Spinal cord (tissue), 10 donors: Measurements from ENCODE around the gene ZCCHC14. TPM values are rescaled to one million over a fixed set of nuclear protein-coding genes. Genes with fewer than 3 reads are reported as not detected.
"Not testable (repeated sequence)": the region's sequence is repeated elsewhere in the genome, so short reads cannot be mapped to it uniquely, and the experiment has no call there.

ENCODE experiments used
- DNase-seq, 6 donors: peaks; one replicate each; pipeline versions ENCODE4 v3.0.0 to v3.0.0-alpha.2; 2013 to 2015; ENCODE audit warnings: low spot score in 6 of 6, low read depth in 4 of 6
- H3K27ac ChIP-seq: one replicate; pipeline ENCODE4 v1.5.1; 2013; ENCODE audit warnings: low read depth, low read length, control low read depth
- H3K27me3 ChIP-seq: one replicate; pipeline ENCODE4 v1.6.1; 2013; ENCODE audit warnings: low read length; ENCODE audit not compliant: control insufficient read depth, insufficient read depth
- H3K36me3 ChIP-seq: one replicate; pipeline ENCODE4 v1.6.1; 2013; ENCODE audit warnings: low read length; ENCODE audit not compliant: control insufficient read depth, insufficient read depth
- H3K4me1 ChIP-seq: one replicate; pipeline ENCODE4 v1.6.1; 2013; ENCODE audit warnings: low read length; ENCODE audit not compliant: control insufficient read depth, insufficient read depth
- H3K4me3 ChIP-seq: one replicate; pipeline ENCODE4 v1.5.1; 2013; ENCODE audit warnings: low read depth, low read length, control low read depth
- H3K9me3 ChIP-seq: one replicate; pipeline ENCODE4 v1.6.1; 2013; ENCODE audit warnings: low read length; ENCODE audit not compliant: control insufficient read depth, insufficient read depth
- WGBS: methylation state at CpG from one replicate; pipeline ENCODE4 v1.1.5; 2013; ENCODE audit warnings: missing lambda C conversion rate; ENCODE audit not compliant: insufficient coverage; 5-methylcytosine and 5-hydroxymethylcytosine counted together
- polyA plus RNA-seq, 2 donors: library from polyadenylated mRNA; unstranded; fragments of 120-200 nt; gene quantifications; one replicate each; pipeline ENCODE4 v1.2.1, GENCODE V29; 2013; ENCODE audit not compliant: insufficient read length in 2 of 2
- total RNA-seq, 2 donors: library from RNA; depleted of rRNA in 1 of 2; stranded (reverse); fragments of 120-200 nt in 1 of 2; fragments of >200 nt in 1 of 2; gene quantifications; one replicate each; pipeline versions ENCODE4 v1.2.3 to v1.2.4, GENCODE V29; 2013 to 2014
- donor health status: healthy.

ZCCHC14 gene
- total and polyA plus RNA-seq, 4 donors: 16.8 to 43.5 (median 27.2) TPM

- no peak overlapping the region for H3K4me3 ChIP-seq
- WGBS: 67% methylated on average over 1 of the region's 6 CpGs
- DNase-seq: no peak
Observed at GRCh38 chr16:87526238-87526947, 33.6 kb upstream of the ZCCHC14 start.

GRCh38 chr16:87525352-87525751 is 32.5 kb upstream of the ZCCHC14 start:
- 100% methylated on average over 1 of the region's 4 CpGs for WGBS
- Histone ChIP-seq H3K27ac (no peak overlapping the region), H3K4me1 (no peaks in the 10 kb centered on the region), H3K27me3 (no peaks in the 10 kb centered on the region), H3K36me3 (no peaks in the 10 kb centered on the region), H3K9me3 (peaks cover 3% of the 10 kb centered on the region), H3K4me3 (no peak overlapping the region)
- DNase-seq: no peak

More at GRCh38 chr16:87526238-87526947, 33.6 kb upstream of the ZCCHC14 start:
- H3K27ac ChIP-seq: no peak overlapping the region
- H3K9me3 ChIP-seq: peaks cover 3% of the 10 kb centered on the region
- no peaks in the 10 kb centered on the region for H3K27me3 ChIP-seq
- no peaks in the 10 kb centered on the region for H3K4me1 ChIP-seq
- no peaks in the 10 kb centered on the region for H3K36me3 ChIP-seq

- 89% methylated on average over 4 of the region's 4 CpGs for WGBS
- Histone ChIP-seq H3K4me1 (no peaks in the 10 kb centered on the region), H3K9me3 (peaks cover 3% of the 10 kb centered on the region), H3K4me3 (no peak overlapping the region), H3K36me3 (no peaks in the 10 kb centered on the region), H3K27me3 (no peaks in the 10 kb centered on the region), H3K27ac (no peak overlapping the region)
- DNase-seq: no peak
Observed at GRCh38 chr16:87524407-87524806, 31.6 kb upstream of the ZCCHC14 start.

GRCh38 chr16:87523605-87524004 is 30.8 kb upstream of the ZCCHC14 start:
- DNase-seq, H3K27ac ChIP-seq, H3K4me1 ChIP-seq, H3K9me3 ChIP-seq, H3K27me3 ChIP-seq, H3K36me3 ChIP-seq, H3K4me3 ChIP-seq: not testable (repeated sequence)
- WGBS: no CpG with 5 or more reads among the region's 6 CpGs

- not testable (repeated sequence) for H3K27ac ChIP-seq, H3K4me1 ChIP-seq, H3K4me3 ChIP-seq, DNase-seq, H3K36me3 ChIP-seq, H3K27me3 ChIP-seq, H3K9me3 ChIP-seq
- 84% methylated on average over 7 of the region's 7 CpGs for WGBS
Observed at GRCh38 chr16:87521764-87522163, 28.9 kb upstream of the ZCCHC14 start.

GRCh38 chr16:87519170-87519569 is 26.3 kb upstream of the ZCCHC14 start:
- WGBS: 23% methylated on average over 3 of the region's 4 CpGs
- H3K27ac ChIP-seq, H3K27me3 ChIP-seq, DNase-seq, H3K36me3 ChIP-seq, H3K4me3 ChIP-seq, H3K9me3 ChIP-seq: not testable (repeated sequence)
- peaks cover 19% of the 10 kb centered on the region for H3K4me1 ChIP-seq

GRCh38 chr16:87518430-87519051 is 25.7 kb upstream of the ZCCHC14 start:
- DNase-seq, H3K36me3 ChIP-seq, H3K9me3 ChIP-seq, H3K4me3 ChIP-seq, H3K27ac ChIP-seq, H3K27me3 ChIP-seq: not testable (repeated sequence)
- 73% methylated on average over 20 of the region's 21 CpGs for WGBS
- peaks cover 19% of the 10 kb centered on the region for H3K4me1 ChIP-seq

GRCh38 chr16:87517610-87518429 is 25.0 kb upstream of the ZCCHC14 start:
- not testable (repeated sequence) for H3K9me3 ChIP-seq, H3K4me3 ChIP-seq, H3K27me3 ChIP-seq, H3K27ac ChIP-seq, H3K36me3 ChIP-seq
- peaks cover 19% of the 10 kb centered on the region for H3K4me1 ChIP-seq
- DNase-seq: peak in 2 of 6 donors; percentile 57 to 91
- 76% methylated on average over 23 of the region's 34 CpGs for WGBS

- 97% methylated on average over 5 of the region's 12 CpGs for WGBS
- H3K36me3 ChIP-seq: no peaks in the 10 kb centered on the region
- no peaks in the 10 kb centered on the region for H3K9me3 ChIP-seq
- peaks cover 19% of the 10 kb centered on the region for H3K4me1 ChIP-seq
- no peak overlapping the region for H3K4me3 ChIP-seq
- no peak overlapping the region for H3K27ac ChIP-seq
- peak in 1 of 6 donors; percentile 63 for DNase-seq
- H3K27me3 ChIP-seq: no peaks in the 10 kb centered on the region
Observed at GRCh38 chr16:87516361-87516760, 23.5 kb upstream of the ZCCHC14 start.
